ENCODE results near the gene LIN54. TPM values are rescaled to one million over a fixed set of nuclear protein-coding genes. Genes with fewer than 3 reads are reported as not detected.
A peak's percentile ranks its signal among the peaks of the same experiment; 100 is the strongest.

LIN54 gene
- total and polyA plus RNA-seq, 8 donors, result 1.1 to 5.7 (median 3.1) TPM

DNA sequence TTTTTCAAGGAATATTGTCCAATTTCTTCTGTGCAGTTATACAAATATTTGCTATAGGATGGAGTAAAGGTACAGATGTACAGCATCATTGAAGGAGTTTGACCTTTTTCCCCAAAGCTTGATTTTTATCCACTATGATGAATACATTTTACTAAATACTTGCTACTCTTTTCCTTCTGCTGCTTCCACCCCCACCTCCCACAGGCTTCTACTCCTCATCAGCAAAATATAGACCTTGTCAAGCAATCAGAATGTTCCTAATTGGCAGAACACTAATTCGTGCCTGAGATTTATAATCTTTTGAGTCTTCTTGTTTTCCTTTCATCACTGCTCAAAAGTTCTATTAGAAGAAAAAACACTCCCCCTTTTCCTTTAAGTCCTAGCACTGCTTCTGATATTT lies 113.9 kb downstream of the LIN54 start:
- no peak for DNase-seq
- intact Hi-C loops (cut with DNase I), result no loop called here
- FAIRE-seq, result no peak

DNA sequence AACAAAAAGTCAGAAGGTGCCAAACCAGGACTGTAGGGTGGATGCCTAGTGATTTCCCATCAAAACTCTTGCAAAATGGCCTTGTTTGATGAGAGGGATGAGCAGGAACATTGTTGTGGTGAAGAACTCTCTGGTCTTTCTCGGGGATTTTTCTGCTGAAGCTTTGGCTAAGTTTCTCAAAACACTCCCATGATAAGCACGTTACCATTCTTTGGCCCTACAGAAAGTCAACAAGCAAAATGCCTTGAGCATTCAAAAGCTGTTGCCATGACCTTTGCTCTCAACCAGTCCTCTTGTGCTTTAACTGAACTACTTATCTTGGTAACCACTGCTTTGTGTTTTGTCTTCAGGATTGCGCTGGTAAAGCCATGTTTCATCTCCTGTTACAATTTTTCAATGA lies 116.7 kb downstream of the LIN54 start:
- no peak overlapping the region for H3K27ac ChIP-seq
- H3K9me3 ChIP-seq, result no peaks in the 10 kb centered on the region
- no peak overlapping the region for H3K4me3 ChIP-seq
- ATAC-seq (no peak), DNase-seq (no peak), FAIRE-seq (no peak)
- 45 to 51% methylated on average over 3 of the region's 3 CpGs for WGBS, 2 donors
- peaks cover 0 to 14% (median 5%) of the 10 kb centered on the region in 3 donors for H3K36me3 ChIP-seq
- peaks cover 8 to 28% (median 16%) of the 10 kb centered on the region in 3 donors for H3K4me1 ChIP-seq
- H3K27me3 ChIP-seq, result no peaks in the 10 kb centered on the region
- intact Hi-C loops (cut with DNase I), result no loop called here
- TF ChIP-seq, protein P1, sequence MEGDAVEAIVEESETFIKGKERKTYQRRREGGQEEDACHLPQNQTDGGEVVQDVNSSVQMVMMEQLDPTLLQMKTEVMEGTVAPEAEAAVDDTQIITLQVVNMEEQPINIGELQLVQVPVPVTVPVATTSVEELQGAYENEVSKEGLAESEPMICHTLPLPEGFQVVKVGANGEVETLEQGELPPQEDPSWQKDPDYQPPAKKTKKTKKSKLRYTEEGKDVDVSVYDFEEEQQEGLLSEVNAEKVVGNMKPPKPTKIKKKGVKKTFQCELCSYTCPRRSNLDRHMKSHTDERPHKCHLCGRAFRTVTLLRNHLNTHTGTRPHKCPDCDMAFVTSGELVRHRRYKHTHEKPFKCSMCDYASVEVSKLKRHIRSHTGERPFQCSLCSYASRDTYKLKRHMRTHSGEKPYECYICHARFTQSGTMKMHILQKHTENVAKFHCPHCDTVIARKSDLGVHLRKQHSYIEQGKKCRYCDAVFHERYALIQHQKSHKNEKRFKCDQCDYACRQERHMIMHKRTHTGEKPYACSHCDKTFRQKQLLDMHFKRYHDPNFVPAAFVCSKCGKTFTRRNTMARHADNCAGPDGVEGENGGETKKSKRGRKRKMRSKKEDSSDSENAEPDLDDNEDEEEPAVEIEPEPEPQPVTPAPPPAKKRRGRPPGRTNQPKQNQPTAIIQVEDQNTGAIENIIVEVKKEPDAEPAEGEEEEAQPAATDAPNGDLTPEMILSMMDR (IDR thresholded peaks at IDR 0.05), result no peak

More for the DNA sequence above, 113.9 kb downstream of the LIN54 start:
- peaks cover 0 to 14% (median 5%) of the 10 kb centered on the region in 3 donors for H3K36me3 ChIP-seq
- TF ChIP-seq, protein P1 (IDR thresholded peaks at IDR 0.05), result no peak
- H3K9me3 ChIP-seq, result no peaks in the 10 kb centered on the region
- H3K4me3 ChIP-seq, result no peak overlapping the region
- H3K27me3 ChIP-seq, result no peaks in the 10 kb centered on the region
- H3K27ac ChIP-seq, result no peak overlapping the region
- WGBS, 2 donors, result 71 to 74% methylated on average over 1 of the region's 1 CpG
- no peak for ATAC-seq
- peaks cover 8 to 29% (median 13%) of the 10 kb centered on the region in 3 donors for H3K4me1 ChIP-seq

DNA sequence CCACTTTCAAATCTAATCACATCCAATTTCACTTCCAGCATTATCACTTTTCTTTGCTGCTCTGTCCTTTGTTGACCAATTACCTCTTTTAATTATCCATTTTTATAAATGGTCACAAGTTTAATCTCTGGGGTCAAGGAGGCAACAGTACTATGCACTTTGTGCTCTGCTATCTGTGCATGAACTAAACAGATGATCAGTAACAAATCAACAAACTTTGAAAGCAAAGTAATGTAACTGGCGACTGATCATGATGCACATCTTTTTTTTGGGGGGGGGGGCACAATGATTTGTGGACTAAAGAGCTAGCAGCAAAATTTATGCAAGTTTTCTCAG lies 118.2 kb downstream of the LIN54 start:
- intact Hi-C loops (cut with DNase I), result no loop called here
- H3K4me1 ChIP-seq, result peaks cover 8 to 14% (median 13%) of the 10 kb centered on the region in 3 donors
- peak overlapping the region in 1 of 4 donors; percentile 100 for H3K27ac ChIP-seq

DNA sequence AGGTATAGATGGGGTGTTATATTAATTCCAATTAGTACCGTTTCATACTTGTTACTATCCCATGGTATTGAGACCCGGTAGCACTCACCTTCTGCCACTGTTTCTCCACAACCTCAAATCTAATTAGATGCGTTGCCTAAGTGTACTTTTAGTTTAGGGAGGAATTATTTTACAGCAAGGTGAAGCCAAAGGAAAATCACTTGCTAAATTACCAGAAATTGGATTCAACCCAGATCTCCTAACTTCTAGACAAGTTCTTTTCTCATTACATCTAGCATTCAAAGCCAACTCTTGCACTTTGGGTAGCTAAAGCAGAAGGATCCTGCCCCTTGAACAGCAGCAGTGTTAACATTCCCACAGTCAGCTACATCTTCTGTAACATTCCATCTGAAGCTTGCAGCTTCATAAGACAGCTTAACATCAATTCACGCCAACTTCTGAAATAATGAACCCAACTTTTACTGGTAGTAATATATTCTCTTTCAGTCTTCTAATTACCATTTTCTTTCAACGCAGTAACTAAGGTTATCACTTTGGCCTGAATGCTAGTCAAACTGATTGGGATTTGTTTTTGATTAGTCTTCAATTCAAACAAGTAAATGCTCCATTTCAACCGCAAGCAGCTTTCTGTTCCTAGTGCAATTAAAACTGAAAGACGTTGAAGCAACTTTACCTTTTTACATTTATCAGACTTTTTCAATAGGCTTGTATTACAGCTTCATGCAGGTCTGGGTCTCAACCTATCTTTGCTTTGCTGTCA lies 118.7 kb downstream of the LIN54 start:
- peak in 2 of 4 donors; percentile 1 to 4 for ATAC-seq
- Histone ChIP-seq H3K9me3 (no peaks in the 10 kb centered on the region), H3K36me3 (peaks cover 0 to 14% (median 5%) of the 10 kb centered on the region in 3 donors), H3K4me3 (peak overlapping the region; percentile 56 to 78 (median 60)), H3K4me1 (peaks cover 3 to 14% (median 13%) of the 10 kb centered on the region in 3 donors), H3K27ac (peak overlapping the region; percentile 94 to 100 (median 97)), H3K27me3 (no peaks in the 10 kb centered on the region)
- 14 to 17% methylated on average over 7 of the region's 7 CpGs for WGBS, 2 donors
- no peak for FAIRE-seq
- intact Hi-C loops (cut with DNase I), result no loop called here
- DNase-seq, result no peak
- TF ChIP-seq, protein P1 (IDR thresholded peaks at IDR 0.05), result no peak

More for the DNA sequence above, 118.2 kb downstream of the LIN54 start:
- Histone ChIP-seq H3K27me3 (no peaks in the 10 kb centered on the region), H3K36me3 (peaks cover 0 to 14% (median 5%) of the 10 kb centered on the region in 3 donors), H3K9me3 (no peaks in the 10 kb centered on the region), H3K4me3 (no peak overlapping the region)
- no peak for ATAC-seq
- WGBS, 2 donors, result 41 to 42% methylated on average over 1 of the region's 1 CpG
- FAIRE-seq, result no peak
- no peak for DNase-seq
- TF ChIP-seq, protein P1 (IDR thresholded peaks at IDR 0.05), result no peak

Data from pancreas (tissue), 10 donors.